NCI-H526 (cell line): ENCODE results near the gene MFSD2A.
"Not testable (repeated sequence)": the region's sequence is repeated elsewhere in the genome, so short reads cannot be mapped to it uniquely, and the experiment has no call there.

Experiments
- DNase-seq, 2 experiments: peaks; one replicate each; lab custom pipeline; 2025; lab: John Stamatoyannopoulos, UW

Gene MFSD2A

GRCh38 chr1:39954870-39955546 is at the start of gene MFSD2A:
MFSD2A (plus strand) TSS chr1:39955145; CDS start chr1:39955293, 148 bp downstream.
- DNase-seq, result peak; percentile 86 to 99

DNA sequence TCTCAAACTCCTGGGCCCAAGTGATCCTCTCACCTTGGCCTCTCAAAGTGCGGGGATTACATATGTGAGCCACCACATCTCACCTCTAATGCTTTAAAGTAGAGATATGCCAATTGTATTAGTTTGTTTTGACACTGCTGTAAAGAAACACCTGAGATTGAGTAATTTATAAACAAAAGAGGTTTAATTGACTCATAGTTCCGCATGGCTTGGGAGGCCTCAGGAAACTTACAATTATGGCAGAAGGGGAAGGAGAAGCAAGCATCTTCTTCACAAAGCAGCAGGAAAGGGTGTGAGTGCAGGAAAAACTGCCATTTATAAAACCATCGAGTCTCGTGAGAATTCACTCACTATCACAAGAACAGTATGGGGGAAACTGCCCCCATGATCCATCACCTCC is 49.8 kb upstream of the MFSD2A start:
- no peak for DNase-seq

- no peak for DNase-seq
Observed at GRCh38 chr1:39907528-39908453, 47.2 kb upstream of the MFSD2A start.

GRCh38 chr1:39908534-39908933 is 46.4 kb upstream of the MFSD2A start:
- DNase-seq, result no peak

DNA sequence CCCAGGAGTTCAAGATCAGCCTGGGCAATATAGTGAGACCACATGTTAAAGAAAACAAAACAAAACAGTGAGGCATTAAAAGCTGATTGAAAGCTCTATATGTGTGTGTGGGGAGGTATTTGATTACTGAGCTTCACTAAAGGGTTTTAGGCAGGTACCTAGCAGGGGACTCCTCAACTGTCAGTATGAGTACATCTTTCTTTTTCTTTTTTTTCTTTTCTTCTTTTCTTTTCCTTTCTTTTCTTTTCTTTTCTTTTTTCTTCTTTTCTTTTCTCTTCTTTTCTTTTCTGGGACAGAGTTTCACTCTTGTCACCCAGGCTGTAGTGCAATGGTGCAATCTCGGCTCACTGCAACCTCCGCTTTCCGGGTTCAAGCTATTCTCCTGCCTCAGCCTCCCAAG is 44.7 kb upstream of the MFSD2A start:
- no peak for DNase-seq

DNA sequence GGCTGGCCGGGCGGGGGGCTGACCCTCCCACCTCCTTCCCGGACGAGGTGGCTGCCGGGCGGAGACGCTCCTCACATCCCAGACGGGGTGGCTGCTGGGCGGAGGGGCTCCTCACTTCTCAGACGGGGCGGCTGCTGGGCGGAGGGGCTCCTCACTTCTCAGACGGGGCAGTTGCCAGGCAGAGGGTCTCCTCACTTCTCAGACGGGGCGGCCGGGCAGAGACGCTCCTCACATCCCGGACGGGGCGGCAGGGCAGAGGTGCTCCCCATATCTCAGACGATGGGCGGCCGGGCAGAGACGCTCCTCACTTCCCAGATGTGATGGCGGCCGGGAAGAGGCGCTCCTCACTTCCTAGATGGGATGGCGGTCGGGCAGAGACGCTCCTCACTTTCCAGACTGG is 41.8 kb upstream of the MFSD2A start:
- DNase-seq, result not testable (repeated sequence)

DNA sequence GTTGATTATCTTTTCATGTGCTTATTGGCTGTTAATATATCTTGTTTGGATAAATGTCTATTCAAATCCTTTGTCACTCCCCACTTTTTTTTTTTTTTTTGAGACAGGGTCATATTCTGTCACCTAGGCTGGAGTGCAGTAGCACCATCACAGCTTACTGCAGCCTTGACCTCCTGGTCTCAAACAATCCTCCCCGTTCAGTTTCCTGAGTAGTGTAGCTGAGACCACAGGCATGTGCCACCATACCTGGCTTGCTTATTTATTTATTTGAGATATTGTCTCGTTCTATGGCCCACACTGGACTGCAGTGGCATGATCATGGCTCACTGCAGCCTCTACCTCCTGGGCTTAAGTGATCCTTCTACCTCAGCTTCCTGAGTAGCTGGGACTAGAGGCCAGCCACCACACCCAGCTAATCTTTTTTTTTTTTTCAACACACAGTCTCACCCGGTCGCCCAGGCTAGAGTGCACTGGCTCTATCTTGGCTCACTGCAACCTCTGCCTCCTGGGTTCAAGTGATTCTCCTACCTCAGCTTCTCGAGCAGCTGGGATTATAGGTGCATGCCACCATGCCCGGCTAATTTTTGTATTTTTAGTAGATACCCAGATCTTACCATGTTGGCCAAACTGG is 39.3 kb upstream of the MFSD2A start:
- no peak for DNase-seq

DNA sequence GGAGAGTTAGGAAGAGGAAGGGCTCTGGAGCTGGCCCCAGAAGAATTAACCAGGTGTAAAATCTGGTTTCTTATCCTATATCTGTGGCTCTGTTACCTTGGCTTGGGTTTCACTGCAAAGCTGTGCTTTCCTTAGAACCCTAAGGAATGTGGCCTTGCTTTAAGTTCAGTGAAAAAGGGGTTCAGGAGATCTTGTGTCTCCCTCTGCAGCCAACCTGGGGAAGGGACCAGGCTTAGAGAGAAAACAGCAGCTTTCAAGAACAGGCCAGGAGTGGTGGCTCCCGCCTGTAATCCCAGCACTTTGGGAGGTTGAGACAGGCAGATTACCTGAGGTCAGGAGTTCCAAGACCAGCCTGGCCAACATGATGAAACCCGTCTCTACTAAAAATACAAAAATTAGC is 37.1 kb upstream of the MFSD2A start:
- DNase-seq, result no peak

GRCh38 chr1:39919545-39919944 is 35.4 kb upstream of the MFSD2A start:
- DNase-seq, result peak; percentile 73 to 95

GRCh38 chr1:39922251-39922688 is 32.7 kb upstream of the MFSD2A start:
- DNase-seq, result peak in 1 of 2 experiments; percentile 25

GRCh38 chr1:39925721-39926342 is 29.1 kb upstream of the MFSD2A start:
- no peak for DNase-seq

- no peak for DNase-seq
Observed at GRCh38 chr1:39926343-39926793, 28.6 kb upstream of the MFSD2A start.

GRCh38 chr1:39926820-39927219 is 28.1 kb upstream of the MFSD2A start:
- no peak for DNase-seq

GRCh38 chr1:39927538-39927937 is 27.4 kb upstream of the MFSD2A start:
- DNase-seq, result no peak

DNA sequence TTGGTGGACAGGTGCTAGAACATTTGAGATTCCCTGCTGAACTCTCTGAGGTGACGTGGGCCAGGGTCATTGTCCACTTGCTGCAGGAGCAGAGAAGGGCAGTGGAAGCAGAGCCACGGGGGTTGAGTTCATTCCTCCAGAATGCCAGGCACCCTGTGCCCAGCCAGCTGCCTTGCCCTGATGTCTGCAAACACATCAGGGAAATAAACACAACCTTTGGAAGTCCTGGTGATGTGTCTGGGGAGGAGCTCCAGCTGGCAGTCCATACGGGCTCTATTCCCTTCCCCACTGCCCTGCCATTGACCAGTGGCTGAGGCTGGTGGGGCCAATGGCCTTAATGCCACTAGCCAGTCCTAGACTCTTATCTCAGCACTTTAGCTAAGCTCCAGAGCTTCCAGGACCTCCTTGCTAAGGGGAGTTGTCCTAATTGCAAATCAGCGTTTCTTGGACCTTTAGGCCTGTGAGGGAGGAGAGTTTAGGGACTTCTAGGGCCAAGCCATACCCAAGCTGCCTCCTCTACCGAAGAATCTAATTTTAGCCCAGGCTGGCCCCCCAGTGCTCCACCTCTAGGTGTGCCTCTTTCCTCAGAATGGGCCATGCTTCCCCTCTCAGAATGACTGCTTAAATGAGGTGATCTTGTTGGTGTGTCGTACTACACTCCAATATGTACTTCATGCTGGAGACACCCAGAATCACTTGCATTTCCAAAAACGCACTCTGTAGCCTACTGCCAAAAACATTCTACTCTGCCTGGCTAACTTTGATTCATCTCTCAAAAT is 25.9 kb upstream of the MFSD2A start:
- DNase-seq, result no peak

- DNase-seq, result no peak
Observed at GRCh38 chr1:39933956-39934941, 20.7 kb upstream of the MFSD2A start.

- no peak for DNase-seq
Observed at GRCh38 chr1:39936724-39937491, 18.0 kb upstream of the MFSD2A start.

DNA sequence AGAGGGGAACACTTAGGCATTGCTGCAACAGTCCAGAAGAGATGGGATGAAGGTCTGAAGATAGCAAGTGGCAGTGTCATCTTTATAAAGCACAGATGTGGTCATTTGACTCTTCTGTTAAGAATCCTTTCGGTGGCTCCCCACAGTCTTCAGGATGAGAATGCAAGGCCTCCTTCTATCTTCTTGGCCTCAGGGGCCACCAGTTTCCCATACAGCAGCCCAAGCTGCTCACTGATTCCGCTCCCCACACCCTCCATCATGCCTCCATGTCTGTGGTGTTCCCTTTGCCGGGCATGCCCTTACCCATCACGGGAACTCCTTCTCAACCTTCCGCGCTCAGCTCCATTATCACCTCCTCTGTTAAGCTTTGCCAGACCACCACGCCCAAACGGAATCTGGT is 16.1 kb upstream of the MFSD2A start:
- no peak for DNase-seq

- DNase-seq, result no peak
Observed at GRCh38 chr1:39940253-39940652, 14.7 kb upstream of the MFSD2A start.
